Hematopoietic multipotent progenitor cell treated with erythropoietin and hydrocortisone succinate and interleukin-3 and kit ligand, for 4 days (in vitro differentiated cells): ENCODE results near the gene HAVCR1.
"Not testable (repeated sequence)": the region's sequence is repeated elsewhere in the genome, so short reads cannot be mapped to it uniquely, and the experiment has no call there.

Experiments
- DNase-seq: peaks from one replicate; pipeline ENCODE4 v3.0.0-alpha.2; 2015

The HAVCR1 gene

GRCh38 chr5:157049605-157050004 lies 9.3 kb downstream of the HAVCR1 start:
- no peak for DNase-seq

GRCh38 chr5:157047898-157048297 lies 11.0 kb downstream of the HAVCR1 start:
- DNase-seq, result no peak

- DNase-seq, result not testable (repeated sequence)
Observed at GRCh38 chr5:157047016-157047415, 11.9 kb downstream of the HAVCR1 start.

- DNase-seq, result no peak
Observed at GRCh38 chr5:157046041-157046440, 12.9 kb downstream of the HAVCR1 start.

- no peak for DNase-seq
Observed at GRCh38 chr5:157045601-157046000, 13.3 kb downstream of the HAVCR1 start.

- DNase-seq, result no peak
Observed at GRCh38 chr5:157038568-157039187, 20.2 kb downstream of the HAVCR1 start.

GRCh38 chr5:157034106-157035072 lies 24.5 kb downstream of the HAVCR1 start:
- not testable (repeated sequence) for DNase-seq

GRCh38 chr5:157033071-157033583 lies 25.8 kb downstream of the HAVCR1 start:
- no peak for DNase-seq

GRCh38 chr5:157030692-157031091 lies 28.2 kb downstream of the HAVCR1 start:
- no peak for DNase-seq

GRCh38 chr5:157029457-157029856 lies 29.5 kb downstream of the HAVCR1 start:
- DNase-seq, result no peak

- not testable (repeated sequence) for DNase-seq
Observed at GRCh38 chr5:157027663-157028062, 31.3 kb downstream of the HAVCR1 start.

- DNase-seq, result peak; percentile 13
Observed at GRCh38 chr5:157026789-157027424, 32.0 kb downstream of the HAVCR1 start.

- no peak for DNase-seq
Observed at GRCh38 chr5:157025093-157025698, 33.7 kb downstream of the HAVCR1 start.

GRCh38 chr5:157024208-157024959 lies 34.5 kb downstream of the HAVCR1 start:
- DNase-seq, result no peak

- no peak for DNase-seq
Observed at GRCh38 chr5:157022024-157022423, 36.9 kb downstream of the HAVCR1 start.

GRCh38 chr5:157020511-157021222 lies 38.2 kb downstream of the HAVCR1 start:
- no peak for DNase-seq

GRCh38 chr5:157020002-157020401 lies 38.9 kb downstream of the HAVCR1 start:
- DNase-seq, result no peak

- not testable (repeated sequence) for DNase-seq
Observed at GRCh38 chr5:157014143-157014542, 44.8 kb downstream of the HAVCR1 start.

GRCh38 chr5:157006262-157006661 lies 52.7 kb downstream of the HAVCR1 start:
- DNase-seq, result no peak

GRCh38 chr5:157004893-157005551 lies 53.9 kb downstream of the HAVCR1 start:
- no peak for DNase-seq

- DNase-seq, result no peak
Observed at GRCh38 chr5:156991714-156992113, 67.2 kb downstream of the HAVCR1 start.
